Measurements from ENCODE around the gene THSD4. TPM values are rescaled to one million over a fixed set of nuclear protein-coding genes. Genes with fewer than 3 reads are reported as not detected.

THSD4 gene
- total and polyA plus RNA-seq, 4 donors, result 6.0 to 42.4 (median 18.5) TPM

GRCh38 chr15:71733122-71733521 is 617.9 kb downstream of the THSD4 start:
- H3K4me1 ChIP-seq (ENCODE audit: control insufficient read depth in 5 of 5, insufficient read depth in 5 of 5, low read length in 5 of 5), result peaks cover 0 to 19% (median 3%) of the 10 kb centered on the region in 5 donors
- no peak for DNase-seq
- ATAC-seq (ENCODE audit: insufficient read depth, low FRiP score), result no peak
- TF ChIP-seq CTCF (IDR thresholded peaks at IDR 0.05; ENCODE audit: control extremely low read depth, extremely low read depth), result no peak
- no peak overlapping the region for H3K27ac ChIP-seq (ENCODE audit: low read depth in 1 of 2, low read length in 1 of 2)
- H3K27me3 ChIP-seq (ENCODE audit: control insufficient read depth in 3 of 3, insufficient read depth in 3 of 3, low read length in 2 of 3), result no peaks in the 10 kb centered on the region
- H3K9ac ChIP-seq (ENCODE audit: insufficient read depth in 1 of 2, low read length in 2 of 2), result no peak overlapping the region
- WGBS, 2 donors, result 94 to 100% methylated on average over 1 of the region's 1 CpG
- no peak overlapping the region for H3K4me3 ChIP-seq
- H3K9me3 ChIP-seq (ENCODE audit: control insufficient read depth in 4 of 4, insufficient read depth in 3 of 4, low read length in 3 of 4), result no peaks in the 10 kb centered on the region
- H3K36me3 ChIP-seq (ENCODE audit: control insufficient read depth in 4 of 4, insufficient read depth in 4 of 4, low read length in 4 of 4), result peaks cover 0 to 3% (median 0%) of the 10 kb centered on the region in 4 donors

- no peak for TF ChIP-seq CTCF (IDR thresholded peaks at IDR 0.05; ENCODE audit: control extremely low read depth, extremely low read depth)
- H3K27ac ChIP-seq (ENCODE audit: low read depth in 1 of 2, low read length in 1 of 2), result no peak overlapping the region
- H3K36me3 ChIP-seq (ENCODE audit: control insufficient read depth in 4 of 4, insufficient read depth in 4 of 4, low read length in 4 of 4), result peaks cover 0 to 4% (median 0%) of the 10 kb centered on the region in 4 donors
- H3K9ac ChIP-seq (ENCODE audit: insufficient read depth in 1 of 2, low read length in 2 of 2), result no peak overlapping the region
- H3K27me3 ChIP-seq (ENCODE audit: control insufficient read depth in 3 of 3, insufficient read depth in 3 of 3, low read length in 2 of 3), result no peaks in the 10 kb centered on the region
- WGBS, 2 donors, result 80 to 90% methylated on average over 4 of the region's 4 CpGs
- H3K9me3 ChIP-seq (ENCODE audit: control insufficient read depth in 4 of 4, insufficient read depth in 3 of 4, low read length in 3 of 4), result no peaks in the 10 kb centered on the region
- DNase-seq (no peak), ATAC-seq (ENCODE audit: insufficient read depth, low FRiP score) (no peak)
- H3K4me1 ChIP-seq (ENCODE audit: control insufficient read depth in 5 of 5, insufficient read depth in 5 of 5, low read length in 5 of 5), result peaks cover 0 to 8% (median 1%) of the 10 kb centered on the region in 5 donors
- no peak overlapping the region for H3K4me3 ChIP-seq
These were observed 619.6 kb downstream of the THSD4 start for GRCh38 chr15:71734709-71735384.

GRCh38 chr15:71735385-71735757 is 620.1 kb downstream of the THSD4 start:
- WGBS, 2 donors, result 91 to 97% methylated on average over 2 of the region's 2 CpGs
- Histone ChIP-seq H3K4me1 (ENCODE audit: control insufficient read depth in 5 of 5, insufficient read depth in 5 of 5, low read length in 5 of 5) (peaks cover 0 to 5% (median 1%) of the 10 kb centered on the region in 5 donors), H3K9ac (ENCODE audit: insufficient read depth in 1 of 2, low read length in 2 of 2) (no peak overlapping the region), H3K36me3 (ENCODE audit: control insufficient read depth in 4 of 4, insufficient read depth in 4 of 4, low read length in 4 of 4) (peaks cover 0 to 4% (median 0%) of the 10 kb centered on the region in 4 donors), H3K27me3 (ENCODE audit: control insufficient read depth in 3 of 3, insufficient read depth in 3 of 3, low read length in 2 of 3) (no peaks in the 10 kb centered on the region), H3K4me3 (no peak overlapping the region), H3K9me3 (ENCODE audit: control insufficient read depth in 4 of 4, insufficient read depth in 3 of 4, low read length in 3 of 4) (no peaks in the 10 kb centered on the region), H3K27ac (ENCODE audit: low read depth in 1 of 2, low read length in 1 of 2) (no peak overlapping the region)
- no peak for ATAC-seq (ENCODE audit: insufficient read depth, low FRiP score)
- TF ChIP-seq CTCF (IDR thresholded peaks at IDR 0.05; ENCODE audit: control extremely low read depth, extremely low read depth), result no peak
- no peak for DNase-seq

All from lung (tissue), 12 donors.